GM21529 (cell line): Measurements from ENCODE around the gene ZNG1B.
"Not testable (repeated sequence)": the region's sequence is repeated elsewhere in the genome, so short reads cannot be mapped to it uniquely, and the experiment has no call there.

Experiments
- ATAC-seq: cut with Tn5 transposase; IDR thresholded peaks from one replicate; pipeline ENCODE4 v1.9.1; 2021; ENCODE audit not compliant: unreplicated experiment

ZNG1B gene

DNA sequence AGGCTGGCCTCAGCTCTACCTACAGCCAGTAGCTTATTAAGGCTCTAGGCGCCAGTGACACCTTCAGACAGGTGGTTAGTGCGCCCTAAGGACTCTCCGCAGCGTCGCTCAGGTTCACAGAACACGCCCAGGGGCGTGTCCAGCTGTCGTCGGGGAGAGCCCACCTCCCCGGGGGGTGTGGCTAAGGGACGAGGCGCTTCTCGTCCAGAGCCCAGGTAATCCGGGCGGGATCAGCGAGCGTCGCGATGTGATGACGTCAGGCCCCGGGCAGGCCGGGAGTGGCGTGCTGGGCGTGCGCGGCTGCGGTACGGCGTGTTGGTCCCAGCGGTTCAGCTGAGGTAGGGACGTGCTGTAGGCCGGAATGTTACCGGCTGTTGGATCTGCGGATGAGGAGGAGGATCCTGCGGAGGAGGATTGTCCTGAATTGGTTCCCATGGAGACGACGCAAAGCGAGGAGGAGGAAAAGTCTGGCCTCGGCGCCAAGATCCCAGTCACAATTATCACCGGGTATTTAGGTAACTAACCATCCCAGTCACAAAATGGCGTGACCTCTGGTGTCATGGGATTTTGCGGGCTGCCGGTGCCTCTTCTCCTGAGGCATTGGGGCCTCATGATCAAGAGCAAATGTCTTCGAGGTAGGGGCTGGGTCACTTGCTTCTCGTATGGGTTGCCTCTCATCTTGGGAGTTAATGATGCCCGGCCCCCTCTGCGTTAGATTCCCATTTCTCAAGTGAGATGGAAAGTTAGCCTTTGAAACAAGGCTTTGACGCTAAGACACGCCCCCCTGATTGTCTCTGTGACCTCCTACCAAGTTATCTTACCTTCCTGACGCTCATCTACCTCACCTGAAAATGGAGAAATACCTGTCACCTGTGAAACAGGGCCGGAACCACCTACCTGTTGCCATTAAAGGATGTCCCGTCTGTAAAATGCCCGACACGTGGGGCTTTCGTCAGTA, at the start of gene ZNG1B:
TSS of gene ZNG1B (plus strand) at position 184 of the 958 bp plus-strand sequence. CDS start at position 362, 178 bp downstream.
- ATAC-seq, result not testable (repeated sequence)

GRCh38 chr2:113390124-113390849, 47.2 kb upstream of the ZNG1B start:
- peak; percentile 95 for ATAC-seq

GRCh38 chr2:113391073-113391472, 46.4 kb upstream of the ZNG1B start:
- no peak for ATAC-seq

- peak; percentile 81 for ATAC-seq
Measured at GRCh38 chr2:113406114-113406513, 31.4 kb upstream of the ZNG1B start.

DNA sequence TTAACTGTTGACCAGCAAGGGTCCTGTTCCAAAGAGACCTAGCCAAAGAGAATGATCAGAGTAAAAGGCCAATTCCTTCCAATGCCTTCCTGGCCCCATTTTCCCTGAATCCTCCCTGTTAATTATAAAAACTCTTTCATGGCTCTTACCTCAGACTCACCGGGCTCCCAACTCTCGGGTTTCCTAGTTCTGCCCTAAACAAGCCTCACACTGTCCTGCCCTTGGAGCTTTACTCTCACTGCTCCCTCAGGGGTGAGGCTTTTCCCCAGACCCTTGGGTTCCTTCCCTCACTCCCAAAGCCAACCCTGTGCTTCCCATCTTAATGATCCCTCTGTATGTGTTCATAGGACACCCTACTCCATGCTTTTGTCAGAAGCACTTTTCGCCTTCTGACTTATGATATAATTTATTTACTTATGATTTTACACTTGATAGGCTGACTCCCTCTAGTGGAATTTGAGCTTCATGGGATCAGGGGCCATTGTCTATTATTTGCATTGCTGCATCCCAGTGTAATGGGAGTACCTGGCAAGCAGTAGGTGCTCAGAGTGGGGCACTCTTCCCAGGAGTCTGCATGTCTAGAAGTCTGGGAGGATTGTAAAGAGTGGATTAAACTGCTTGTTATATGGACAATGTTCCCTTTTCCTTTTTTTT, 29.9 kb upstream of the ZNG1B start:
- no peak for ATAC-seq

DNA sequence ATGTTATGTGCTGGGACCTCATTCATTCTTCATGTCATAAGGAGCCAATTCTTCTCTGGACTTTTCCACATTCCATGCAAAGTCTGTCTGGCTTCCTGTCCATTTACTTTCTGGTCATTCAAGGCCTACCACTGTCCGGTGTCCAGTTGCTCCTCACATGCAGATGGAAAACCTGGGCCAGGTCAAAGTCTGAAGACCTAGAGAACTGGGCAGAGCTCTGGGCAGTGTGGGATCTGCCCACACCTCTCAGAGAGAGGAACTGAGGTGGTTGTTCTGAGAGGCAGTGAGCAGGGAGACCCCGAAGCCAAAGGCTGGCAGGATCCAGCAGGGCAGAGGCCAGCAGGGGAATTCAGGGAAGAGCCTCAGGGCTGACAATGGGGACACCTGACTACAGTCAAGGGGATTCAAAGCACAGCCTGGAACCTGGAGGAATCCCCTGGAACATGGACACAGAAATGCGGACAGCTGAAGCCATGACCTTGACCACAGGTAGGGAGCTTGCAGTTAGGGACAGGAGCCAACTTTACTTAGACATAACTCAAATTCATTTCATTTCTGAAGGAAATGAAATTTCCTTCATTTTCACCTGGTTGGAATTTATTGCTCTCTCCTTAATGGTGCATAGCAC, 25.7 kb upstream of the ZNG1B start:
- not testable (repeated sequence) for ATAC-seq

- not testable (repeated sequence) for ATAC-seq
Measured at GRCh38 chr2:113412774-113413173, 24.7 kb upstream of the ZNG1B start.

GRCh38 chr2:113431773-113432172, 5.7 kb upstream of the ZNG1B start:
- ATAC-seq, result not testable (repeated sequence)

- ATAC-seq, result not testable (repeated sequence)
Measured at GRCh38 chr2:113433468-113433867, 4.0 kb upstream of the ZNG1B start.

GRCh38 chr2:113465770-113466169, 28.3 kb downstream of the ZNG1B start:
- ATAC-seq, result not testable (repeated sequence)

- not testable (repeated sequence) for ATAC-seq
Measured at GRCh38 chr2:113476688-113477368, 39.3 kb downstream of the ZNG1B start.

- not testable (repeated sequence) for ATAC-seq
Measured at GRCh38 chr2:113496527-113496926, 59.0 kb downstream of the ZNG1B start.

GRCh38 chr2:113498365-113498764, 60.9 kb downstream of the ZNG1B start, which contains the start of gene FOXD4L1:
TSS of gene FOXD4L1 (plus strand) at chr2:113498665. CDS start at chr2:113499257, 592 bp downstream.
- ATAC-seq, result not testable (repeated sequence)

DNA sequence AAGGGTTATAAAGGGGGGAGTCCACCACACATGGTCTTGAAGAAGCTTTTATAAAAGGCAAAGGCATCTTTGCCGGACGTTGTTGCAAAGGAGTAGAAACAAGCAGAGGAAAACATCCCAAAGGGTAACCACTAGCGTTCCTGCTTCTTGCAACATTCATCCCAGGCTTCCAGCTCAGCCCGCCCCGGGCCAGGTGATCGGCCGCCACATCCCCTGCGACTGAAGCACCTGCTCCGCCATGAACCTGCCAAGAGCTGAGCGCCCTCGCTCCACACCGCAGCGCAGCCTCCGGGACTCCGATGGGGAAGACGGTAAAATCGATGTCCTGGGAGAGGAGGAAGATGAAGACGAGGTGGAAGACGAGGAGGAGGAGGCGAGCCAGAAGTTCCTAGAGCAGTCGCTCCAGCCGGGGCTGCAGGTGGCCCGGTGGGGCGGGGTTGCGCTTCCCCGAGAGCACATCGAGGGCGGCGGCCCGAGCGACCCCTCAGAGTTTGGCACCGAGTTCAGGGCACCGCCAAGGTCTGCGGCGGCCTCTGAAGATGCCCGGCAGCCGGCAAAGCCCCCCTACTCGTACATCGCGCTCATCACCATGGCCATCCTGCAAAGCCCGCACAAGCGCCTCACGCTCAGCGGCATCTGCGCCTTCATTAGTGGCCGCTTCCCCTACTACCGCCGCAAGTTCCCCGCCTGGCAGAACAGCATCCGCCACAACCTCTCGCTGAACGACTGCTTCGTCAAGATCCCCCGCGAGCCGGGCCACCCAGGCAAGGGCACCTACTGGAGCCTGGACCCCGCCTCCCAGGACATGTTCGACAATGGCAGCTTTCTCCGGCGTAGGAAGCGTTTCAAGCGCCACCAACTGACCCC, 61.8 kb downstream of the ZNG1B start:
- not testable (repeated sequence) for ATAC-seq

DNA sequence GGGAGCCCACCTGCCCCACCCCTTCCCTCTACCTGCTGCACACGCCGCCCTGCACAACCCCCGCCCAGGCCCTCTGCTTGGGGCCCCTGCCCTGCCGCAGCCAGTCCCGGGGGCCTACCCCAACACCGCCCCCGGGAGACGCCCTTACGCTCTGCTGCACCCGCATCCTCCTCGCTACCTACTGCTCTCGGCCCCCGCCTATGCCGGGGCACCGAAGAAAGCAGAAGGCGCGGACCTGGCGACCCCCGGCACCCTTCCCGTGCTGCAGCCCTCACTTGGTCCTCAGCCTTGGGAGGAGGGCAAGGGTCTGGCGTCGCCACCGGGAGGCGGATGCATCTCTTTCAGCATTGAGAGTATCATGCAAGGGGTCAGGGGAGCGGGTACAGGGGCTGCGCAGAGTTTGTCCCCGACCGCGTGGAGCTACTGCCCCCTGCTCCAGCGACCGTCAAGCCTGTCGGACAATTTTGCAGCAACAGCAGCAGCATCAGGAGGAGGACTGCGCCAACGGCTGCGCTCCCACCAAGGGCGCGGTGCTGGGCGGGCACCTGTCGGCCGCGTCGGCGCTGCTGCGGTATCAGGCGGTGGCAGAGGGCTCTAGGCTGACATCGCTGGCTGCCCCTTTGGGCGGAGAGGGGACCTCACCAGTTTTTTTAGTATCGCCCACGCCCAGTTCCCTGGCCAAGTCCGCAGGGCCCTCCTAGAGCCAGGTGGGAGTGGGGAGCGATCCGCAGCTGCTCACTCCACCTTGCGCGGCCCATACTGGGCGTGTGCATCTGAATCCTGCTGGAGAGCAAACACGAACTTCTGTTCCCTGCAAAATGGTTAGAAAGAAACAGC, 62.6 kb downstream of the ZNG1B start:
- ATAC-seq, result not testable (repeated sequence)

GRCh38 chr2:113500723-113501038, 63.2 kb downstream of the ZNG1B start:
- not testable (repeated sequence) for ATAC-seq

DNA sequence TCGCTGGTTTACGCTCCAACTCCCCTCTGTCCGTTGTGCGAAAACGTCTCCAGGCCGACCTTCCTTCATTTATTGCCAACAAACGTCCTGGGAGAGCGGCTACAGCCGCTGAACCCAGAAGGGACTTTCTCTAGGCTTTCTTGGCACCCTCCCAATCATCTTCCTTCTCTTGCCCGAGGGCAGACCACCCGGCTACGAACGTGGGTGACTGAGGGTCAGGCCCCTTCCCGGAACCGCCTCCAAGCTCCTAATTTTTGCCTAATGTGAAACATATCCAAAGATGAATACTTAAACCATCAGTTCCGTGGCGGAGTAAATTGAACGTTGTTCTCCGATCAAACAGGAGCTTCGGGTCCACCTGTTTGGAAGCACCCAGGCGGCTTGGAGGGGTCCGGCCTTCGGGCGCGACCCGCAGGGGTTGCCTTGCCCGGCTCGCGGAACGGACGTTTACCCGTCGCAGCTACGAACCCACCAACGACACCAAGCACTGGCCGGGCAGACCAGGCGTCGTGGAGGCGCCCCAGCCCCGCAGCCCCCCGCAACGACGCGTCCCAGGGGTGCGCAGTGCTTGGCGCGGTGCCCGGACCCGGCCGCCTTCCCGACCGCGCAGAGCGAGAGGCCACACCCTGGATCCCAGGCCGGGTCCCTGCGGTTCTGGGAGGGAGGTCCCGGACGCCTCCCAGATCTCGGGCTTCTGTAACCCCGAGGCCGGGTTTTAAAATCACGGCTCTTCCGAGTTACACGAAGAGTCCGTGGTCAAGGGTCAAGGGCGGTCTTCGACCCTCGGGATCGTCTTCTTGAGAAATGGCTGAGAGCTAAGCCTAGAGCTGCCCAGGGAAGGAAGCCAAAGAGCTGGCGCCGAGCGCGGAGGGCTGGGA, 65.0 kb downstream of the ZNG1B start:
- ATAC-seq, result peak; percentile 33
